ENCODE data around the gene SERPINA4. TPM values are rescaled to one million over a fixed set of nuclear protein-coding genes. Genes with fewer than 3 reads are reported as not detected.

Gene SERPINA4
- total and polyA plus RNA-seq, 2 donors (not counting 1 experiment from before 2014, with no cell fraction given) = not detected

- TF ChIP-seq EZH2 (IDR thresholded peaks at IDR 0.05; ENCODE audit: low read length, missing control alignments) = no peak
- no peak for TF ChIP-seq CTCF (conservative IDR thresholded peaks at IDR 0.05 in 1 of 2, IDR thresholded peaks at IDR 0.05 in 1 of 2; ENCODE audit: low read depth in 1 of 2, low read length in 2 of 2)
- Histone ChIP-seq H4K20me1 (ENCODE audit: control insufficient read depth, extremely low read depth, insufficient read depth, low read length) (no peaks in the 10 kb centered on the region), H3K9ac (ENCODE audit: insufficient read depth, low read length) (no peak overlapping the region), H3K4me3 (replicated peaks in 1 of 4; ENCODE audit: control extremely low read depth in 1 of 4, insufficient read depth in 1 of 4, low read depth in 3 of 4, low read length in 4 of 4) (no peak overlapping the region), H3K4me1 (ENCODE audit: control insufficient read depth, extremely low read depth, insufficient read depth, low read length) (no peaks in the 10 kb centered on the region), H3K9me3 (ENCODE audit: control insufficient read depth, insufficient read depth, low read depth, low read length) (no peaks in the 10 kb centered on the region), H3K4me2 (ENCODE audit: extremely low read depth, insufficient read depth, low read length) (no peak overlapping the region), H3K27ac (ENCODE audit: insufficient read depth, low read length) (no peak overlapping the region), H2AFZ (ENCODE audit: low read length) (no peak overlapping the region), H3K79me2 (ENCODE audit: control insufficient read depth, insufficient read depth, low read length) (no peaks in the 10 kb centered on the region), H3K36me3 (ENCODE audit: control insufficient read depth, insufficient read depth, low read length) (no peaks in the 10 kb centered on the region), H3K27me3 (ENCODE audit: control insufficient read depth, insufficient read depth, low read length) (no peaks in the 10 kb centered on the region)
- DNase-seq (ENCODE audit: low read depth in 2 of 2) = no peak
Measured at GRCh38 chr14:94619297-94619696, 58.1 kb downstream of the SERPINA4 start.

Other genes starting within 250 kb of the SERPINA4 start
- gene SERPINA6, start 238.1 kb upstream of the SERPINA4 start, total RNA-seq = not detected in 2 replicates
- not detected in 2 replicates for gene SERPINA6, start 238.1 kb upstream of the SERPINA4 start, polyA plus RNA-seq
- gene SERPINA2, start 194.7 kb upstream of the SERPINA4 start, total RNA-seq = not detected in 2 replicates
- gene SERPINA2, start 194.7 kb upstream of the SERPINA4 start, polyA plus RNA-seq = not detected in 2 replicates
- under 0.01 TPM in 1 of 2 replicates, not detected in the other for gene SERPINA1, start 172.8 kb upstream of the SERPINA4 start, total RNA-seq
- 0.10 and 0.39 TPM in 2 replicates for gene SERPINA1, start 172.8 kb upstream of the SERPINA4 start, polyA plus RNA-seq
- gene SERPINA11, start 108.6 kb upstream of the SERPINA4 start, total RNA-seq = not detected in 2 replicates
- gene SERPINA11, start 108.6 kb upstream of the SERPINA4 start, polyA plus RNA-seq = not detected in 2 replicates
- not detected in 2 replicates for gene SERPINA9, start 85.2 kb upstream of the SERPINA4 start, total RNA-seq
- not detected in 2 replicates for gene SERPINA9, start 85.2 kb upstream of the SERPINA4 start, polyA plus RNA-seq
- not detected in 2 replicates for gene SERPINA12, start 52.0 kb upstream of the SERPINA4 start, total RNA-seq
- gene SERPINA12, start 52.0 kb upstream of the SERPINA4 start, polyA plus RNA-seq = not detected in 2 replicates
- not detected in 2 replicates for gene SERPINA5, start 20.0 kb downstream of the SERPINA4 start, total RNA-seq
- not detected in 2 replicates for gene SERPINA5, start 20.0 kb downstream of the SERPINA4 start, polyA plus RNA-seq
- 0.50 and 7.2 TPM in 2 replicates for gene SERPINA3, start 50.9 kb downstream of the SERPINA4 start, total RNA-seq
- gene SERPINA3, start 50.9 kb downstream of the SERPINA4 start, polyA plus RNA-seq = 0.05 and 0.47 TPM in 2 replicates
- 0.17 and 0.51 TPM in 2 replicates for gene GSC, start 208.7 kb downstream of the SERPINA4 start, total RNA-seq
- 0.05 TPM in 1 of 2 replicates, not detected in the other for gene GSC, start 208.7 kb downstream of the SERPINA4 start, polyA plus RNA-seq

Measured in fibroblast of lung (primary cell).